T follicular helper cell (primary cell): ENCODE data around the gene CELSR1.
"Not testable (repeated sequence)": the region's sequence is repeated elsewhere in the genome, so short reads cannot be mapped to it uniquely, and the experiment has no call there.

Source experiments
- DNase-seq: peaks from one replicate; pipeline ENCODE4 v3.0.0-alpha.2; 2020; ENCODE audit warnings: low read depth

Gene CELSR1

DNA sequence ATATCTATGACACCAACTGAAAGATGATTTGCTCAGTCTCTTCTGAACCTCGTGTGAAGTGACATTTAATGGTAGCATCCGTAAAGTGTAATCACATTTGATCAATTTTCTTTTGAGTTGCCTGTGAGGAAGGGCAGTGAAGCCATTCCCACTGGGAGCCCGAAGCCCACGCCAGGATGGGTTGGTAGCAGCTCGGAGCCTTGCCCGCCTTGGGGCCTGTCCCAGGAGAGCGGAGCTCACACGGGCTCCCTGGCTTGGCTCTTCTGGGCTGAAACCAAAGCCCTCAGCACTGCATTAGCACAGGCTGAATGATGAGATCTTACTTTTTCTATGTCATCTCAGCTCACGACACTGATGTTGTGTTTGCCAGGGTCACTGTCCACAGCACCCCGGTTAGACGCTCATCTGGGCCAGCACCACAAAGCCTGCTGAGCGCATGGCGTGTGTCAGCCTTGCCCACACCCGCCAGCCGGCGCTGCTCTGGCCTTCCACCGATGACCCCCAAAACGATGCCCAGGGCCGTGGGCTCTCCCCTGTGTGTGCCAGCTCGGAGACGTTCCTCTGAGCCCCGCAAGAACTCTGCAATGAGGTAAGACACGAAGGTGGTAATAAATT, 211.2 kb downstream of the CELSR1 start:
- no peak for DNase-seq

DNA sequence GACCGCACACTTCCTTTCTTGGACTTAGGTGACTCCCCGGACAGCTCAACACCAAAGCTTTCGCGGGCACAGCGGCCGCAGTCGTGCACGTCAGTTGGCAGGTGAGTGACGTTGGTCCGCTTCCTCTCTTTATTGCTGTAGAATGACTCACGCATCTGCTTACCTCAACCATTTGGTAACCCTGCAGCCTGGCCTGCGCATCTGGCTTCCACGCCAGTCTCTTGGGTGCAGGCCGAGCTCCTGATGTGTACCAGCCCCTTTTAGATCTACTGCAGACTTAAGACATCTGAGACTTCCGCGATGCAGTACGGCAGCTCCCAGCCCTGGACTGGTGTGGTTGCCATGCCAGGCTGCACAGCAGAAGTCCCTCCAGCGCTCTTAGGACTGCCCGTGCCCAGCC, 214.3 kb downstream of the CELSR1 start:
- no peak for DNase-seq

GRCh38 chr22:46322711-46323110, 214.7 kb downstream of the CELSR1 start:
- DNase-seq = no peak

GRCh38 chr22:46320716-46321386, 216.6 kb downstream of the CELSR1 start:
- DNase-seq = no peak

DNA sequence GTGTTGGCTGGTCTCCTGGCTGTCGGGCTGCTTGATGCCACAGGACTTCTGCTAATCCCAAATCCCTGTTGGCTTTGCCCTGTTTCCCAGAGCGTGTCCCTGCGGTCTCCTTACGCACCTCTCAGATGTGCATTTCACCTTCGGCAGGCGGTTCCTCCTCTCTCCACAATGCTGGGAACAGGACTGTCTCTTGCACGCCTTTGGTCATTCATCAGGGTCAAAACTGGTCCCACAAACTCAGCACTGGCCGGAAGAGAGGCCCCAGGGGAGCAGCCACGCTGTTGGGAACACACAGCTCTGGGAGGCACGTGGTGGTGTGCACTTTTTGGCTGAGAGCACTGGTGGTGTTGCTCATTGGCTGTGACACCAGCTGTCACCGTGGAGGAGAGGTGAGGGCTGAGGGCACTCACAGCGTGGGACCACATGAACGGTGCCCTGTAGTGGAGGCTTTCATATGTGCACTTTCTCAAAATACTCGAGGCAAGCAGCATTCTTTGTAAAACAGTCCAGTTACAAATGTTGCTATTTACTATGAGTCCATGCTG, 217.2 kb downstream of the CELSR1 start:
- DNase-seq = no peak

- DNase-seq = no peak
Observed at GRCh38 chr22:46319319-46319718, 218.1 kb downstream of the CELSR1 start.

- DNase-seq = no peak
Observed at GRCh38 chr22:46318576-46318975, 218.8 kb downstream of the CELSR1 start.

- DNase-seq = no peak
Observed at GRCh38 chr22:46317646-46318045, 219.8 kb downstream of the CELSR1 start.

- DNase-seq = no peak
Observed at GRCh38 chr22:46315976-46316375, 221.4 kb downstream of the CELSR1 start.

DNA sequence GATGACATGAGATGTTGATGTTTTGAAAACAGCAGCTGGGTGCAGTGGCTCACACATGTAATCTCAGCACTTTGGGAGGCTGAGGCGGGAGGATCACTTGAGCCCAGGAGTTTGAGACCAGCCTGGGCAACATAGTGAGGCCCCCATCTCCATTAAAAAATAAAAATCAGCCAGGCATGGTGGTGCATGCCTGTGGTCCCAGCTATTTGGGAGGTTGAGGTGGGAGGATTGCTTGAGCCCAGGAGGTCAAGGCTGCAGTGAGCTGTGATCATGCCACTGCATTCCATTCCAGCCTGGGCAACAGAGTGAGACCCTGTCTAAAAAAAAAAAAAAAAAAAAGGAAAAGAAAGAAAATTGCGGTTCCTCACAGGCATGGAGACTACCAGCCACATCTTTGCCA, 224.6 kb downstream of the CELSR1 start:
- not testable (repeated sequence) for DNase-seq

- no peak for DNase-seq
Observed at GRCh38 chr22:46312056-46312455, 225.4 kb downstream of the CELSR1 start.
